ENCODE data around the gene DNA2.
"Not testable (repeated sequence)": the region's sequence is repeated elsewhere in the genome, so short reads cannot be mapped to it uniquely, and the experiment has no call there.

DNA sequence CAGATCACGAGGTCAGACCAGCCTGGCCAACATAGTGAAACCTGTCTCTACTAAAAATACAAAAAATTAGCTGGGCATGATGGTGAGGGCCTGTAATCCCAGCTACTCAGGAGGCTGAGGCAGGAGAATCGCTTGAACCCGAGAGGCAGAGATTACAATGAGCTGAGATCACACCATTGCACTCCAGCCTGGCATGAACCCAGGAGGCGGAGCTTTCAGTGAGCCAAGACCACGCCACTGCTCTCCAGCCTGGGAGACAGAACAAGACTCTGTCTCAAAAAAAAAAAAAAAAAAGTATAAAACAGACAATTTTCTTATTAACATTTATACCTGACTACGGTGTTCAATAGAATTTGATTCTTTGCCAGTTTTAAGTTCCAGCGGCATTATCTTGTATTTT, 22.1 kb downstream of the DNA2 start:
- not testable (repeated sequence) for TF ChIP-seq YY1 (IDR thresholded peaks at IDR 0.05; ENCODE audit: insufficient read depth, insufficient read length); ZNF274 (IDR thresholded peaks at IDR 0.05; ENCODE audit: low read depth, low read length); SUZ12 (IDR thresholded peaks at IDR 0.05; ENCODE audit: extremely low read depth, insufficient read depth, insufficient read length)
